GM15510 (cell line): ENCODE results near the gene TGFBR2.

Source experiments
- POLR2A ChIP-seq: IDR thresholded peaks from 3 replicates; pipeline ENCODE4 v1.6.1; 2011; ENCODE audit warnings: borderline replicate concordance; ENCODE audit not compliant: insufficient read length; ENCODE audit errors: extremely low read depth

TGFBR2 gene

DNA sequence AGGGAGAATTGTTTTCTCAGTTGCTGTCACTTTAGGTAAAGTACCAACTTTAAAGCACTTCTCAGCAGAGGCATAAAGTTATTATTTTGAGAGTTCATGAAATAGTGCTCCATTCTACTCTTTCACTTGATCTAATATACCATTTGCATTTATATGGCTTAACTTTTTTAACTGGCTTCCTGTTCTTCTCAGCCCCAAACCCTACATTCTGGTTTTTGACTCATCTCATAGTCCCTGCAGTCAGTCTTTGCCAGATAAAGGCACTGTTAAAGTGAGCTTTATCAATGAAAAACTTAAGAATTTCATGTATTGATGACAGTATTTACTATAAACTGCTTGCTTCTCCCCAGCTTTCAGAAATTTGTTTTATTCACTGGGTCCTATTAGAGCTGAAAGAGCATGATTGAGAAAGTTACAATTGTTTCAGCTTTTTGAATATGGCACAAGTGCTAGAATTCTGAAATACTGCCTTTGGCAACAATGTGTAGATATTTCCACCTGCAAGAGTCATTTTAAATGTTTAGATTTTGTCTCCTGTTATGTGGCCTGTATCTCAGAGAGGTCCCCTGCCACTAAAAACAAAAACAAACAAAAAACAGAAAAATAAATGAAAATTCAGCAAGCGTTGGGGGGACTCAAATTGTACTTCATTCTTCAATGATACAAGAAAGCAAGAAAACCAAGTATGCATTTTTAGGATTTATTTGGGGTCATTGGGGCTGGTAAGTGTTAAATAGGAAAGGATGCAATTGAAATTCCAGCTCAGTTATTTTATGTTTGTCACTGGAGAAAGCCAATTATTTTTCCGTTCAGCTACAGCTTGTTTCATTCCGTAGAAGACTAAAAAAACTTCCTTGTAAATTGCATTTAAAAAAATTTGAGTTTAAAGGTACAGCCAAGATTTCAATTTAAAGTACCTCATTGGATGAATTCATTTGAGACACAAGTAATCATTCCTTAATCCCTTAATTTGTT lies 28.6 kb downstream of the TGFBR2 start:
- no peak for TF ChIP-seq POLR2A

GRCh38 chr3:30637310-30638219 lies 31.2 kb downstream of the TGFBR2 start:
- no peak for TF ChIP-seq POLR2A

- TF ChIP-seq POLR2A: no peak
Measured at GRCh38 chr3:30638685-30639412, 32.4 kb downstream of the TGFBR2 start.

GRCh38 chr3:30639937-30640336 lies 33.5 kb downstream of the TGFBR2 start:
- no peak for TF ChIP-seq POLR2A

- no peak for TF ChIP-seq POLR2A
Measured at GRCh38 chr3:30640851-30641250, 34.5 kb downstream of the TGFBR2 start.

DNA sequence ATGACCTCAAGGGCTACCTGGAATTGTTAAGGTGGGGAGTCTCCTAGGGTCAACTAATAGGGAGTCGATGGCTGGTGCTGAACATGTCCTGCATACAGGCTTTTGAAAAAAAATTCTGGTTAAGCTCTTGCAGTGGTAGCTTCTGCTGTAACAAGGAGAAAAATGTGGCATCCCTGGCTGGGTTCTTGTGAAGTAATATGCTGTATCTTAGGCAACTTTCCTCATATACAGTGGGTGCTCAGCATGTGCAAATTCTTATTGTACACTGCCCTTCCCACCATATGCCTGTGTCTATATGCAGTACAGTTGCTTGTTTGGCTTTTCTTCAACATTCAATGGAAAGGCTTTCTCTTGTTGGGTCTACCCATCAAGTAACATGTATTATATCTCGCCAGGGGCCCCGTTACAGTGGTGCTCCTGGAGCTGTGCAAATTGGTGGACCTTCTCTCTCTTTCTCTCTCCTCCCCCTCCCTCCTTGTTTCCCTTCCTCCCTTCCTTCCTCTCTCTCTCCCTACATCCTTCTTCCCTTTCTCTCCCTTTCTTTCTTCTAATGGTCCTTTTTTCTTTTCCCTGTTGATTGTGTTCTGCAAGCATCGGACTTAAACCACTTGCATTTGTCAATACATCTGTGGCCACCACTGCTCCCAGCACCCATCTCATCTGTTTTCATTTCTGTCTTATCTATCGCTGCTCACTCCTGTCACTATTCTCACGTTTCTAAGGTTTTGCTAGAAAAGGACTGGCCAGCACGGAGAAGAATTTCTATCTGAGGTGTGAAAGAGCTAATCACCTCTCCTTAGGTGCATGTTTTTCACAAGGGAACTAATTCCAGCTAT lies 35.2 kb downstream of the TGFBR2 start:
- TF ChIP-seq POLR2A: no peak

DNA sequence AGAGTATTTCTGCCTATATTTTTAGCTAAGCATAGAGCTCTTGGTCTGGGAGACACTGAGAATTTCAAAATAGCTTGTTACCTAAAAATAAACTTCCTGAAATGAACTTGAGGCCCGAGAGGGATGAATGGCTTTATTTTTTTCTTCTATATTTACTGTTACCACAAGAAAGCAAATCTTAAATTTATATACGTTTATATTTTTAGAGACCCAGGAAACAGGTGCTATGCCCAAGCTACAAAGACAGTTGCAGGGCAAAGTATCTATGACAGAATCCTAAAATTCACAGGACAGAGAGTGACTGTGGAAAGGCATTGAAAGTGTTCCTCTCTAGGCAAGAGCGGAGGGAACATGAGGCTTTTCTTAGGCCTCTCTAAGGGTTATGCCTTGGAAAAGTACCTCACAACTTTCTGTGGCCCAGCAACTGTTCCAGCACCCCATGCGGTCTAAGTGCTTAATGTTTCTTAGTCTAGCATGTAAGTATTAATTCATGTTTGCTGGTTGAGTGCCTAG lies 36.5 kb downstream of the TGFBR2 start:
- TF ChIP-seq POLR2A: no peak

- TF ChIP-seq POLR2A: no peak
Measured at GRCh38 chr3:30643763-30644462, 37.5 kb downstream of the TGFBR2 start.

DNA sequence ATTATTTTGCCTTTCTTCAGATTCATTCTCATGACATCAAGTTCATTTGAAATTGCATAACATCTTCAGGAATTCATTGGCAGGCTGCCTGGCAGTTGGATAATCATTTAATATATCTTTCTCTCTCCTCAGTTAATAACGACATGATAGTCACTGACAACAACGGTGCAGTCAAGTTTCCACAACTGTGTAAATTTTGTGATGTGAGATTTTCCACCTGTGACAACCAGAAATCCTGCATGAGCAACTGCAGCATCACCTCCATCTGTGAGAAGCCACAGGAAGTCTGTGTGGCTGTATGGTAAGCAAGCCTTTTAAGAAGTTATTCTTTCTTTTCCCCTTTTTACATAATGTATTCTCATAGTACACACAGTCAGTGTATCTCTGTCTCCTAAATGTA lies 38.2 kb downstream of the TGFBR2 start:
- TF ChIP-seq POLR2A: no peak

GRCh38 chr3:30645077-30645476 lies 38.7 kb downstream of the TGFBR2 start:
- no peak for TF ChIP-seq POLR2A

- TF ChIP-seq POLR2A: no peak
Measured at GRCh38 chr3:30646181-30646876, 39.9 kb downstream of the TGFBR2 start.

- no peak for TF ChIP-seq POLR2A
Measured at GRCh38 chr3:30646961-30647752, 40.8 kb downstream of the TGFBR2 start.

DNA sequence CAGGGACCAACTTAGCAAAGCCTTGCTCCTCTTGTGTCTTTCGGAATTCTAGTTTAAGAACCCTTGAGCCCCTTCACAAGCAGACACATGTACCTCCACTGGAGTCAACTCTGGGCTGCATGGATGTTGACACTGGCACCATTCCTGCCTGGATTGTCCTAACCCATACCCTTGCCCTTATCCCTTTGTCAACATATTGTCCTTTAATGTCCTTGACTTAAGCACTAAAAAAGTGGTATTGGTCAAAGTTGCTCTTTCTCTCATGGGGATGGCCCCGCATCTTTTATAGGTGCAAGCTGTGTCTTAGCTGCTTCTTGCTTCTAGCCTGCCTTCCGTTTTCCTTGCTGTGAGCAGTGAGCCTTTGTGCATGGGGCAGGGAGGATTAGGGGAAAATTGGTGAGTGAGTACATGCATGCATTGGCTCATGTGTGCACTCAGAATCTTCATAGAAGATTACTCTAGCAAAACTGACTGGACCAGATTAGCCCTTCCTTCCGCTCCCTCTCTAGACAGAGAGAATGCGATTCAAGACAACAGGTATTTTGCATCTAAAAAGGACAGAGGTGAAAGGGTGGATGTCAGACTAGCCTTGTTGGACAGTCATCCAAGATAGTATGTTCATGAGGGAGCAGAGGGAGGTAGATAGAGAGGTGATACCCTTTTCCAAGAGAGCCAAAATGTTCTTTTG lies 42.4 kb downstream of the TGFBR2 start:
- TF ChIP-seq POLR2A: no peak
